ENCODE data around the gene DPP10.

DPP10 gene

GRCh38 chr2:115165529-115166109, 723.2 kb downstream of the DPP10 start:
- ChIA-PET CTCF (interaction anchor here (1.0 to 1.5 kb wide), 2 partner anchors 8 to 10 kb away, joined by 3 to 4 read pairs; no protein-coding TSS in a partner anchor), POLR2A (no interaction called here)
- TF ChIP-seq CTCF (IDR thresholded peaks at IDR 0.05; ENCODE audit: insufficient read depth, low read length, missing control alignments) = no peak
- DNase-seq (ENCODE audit: low read depth, low spot score) = no peak
- no peak overlapping the region for H3K4me3 ChIP-seq (ENCODE audit: low read depth, low read length)

GRCh38 chr2:115168457-115168856, 726.0 kb downstream of the DPP10 start:
- CTCF ChIA-PET = no interaction called here
- H3K4me3 ChIP-seq (ENCODE audit: low read depth, low read length) = no peak overlapping the region
- POLR2A ChIA-PET = no interaction called here
- DNase-seq (ENCODE audit: low read depth, low spot score) = no peak
- TF ChIP-seq CTCF (IDR thresholded peaks at IDR 0.05; ENCODE audit: insufficient read depth, low read length, missing control alignments) = no peak

GRCh38 chr2:115169814-115170213, 727.4 kb downstream of the DPP10 start:
- CTCF ChIA-PET = no interaction called here
- POLR2A ChIA-PET = no interaction called here
- no peak for DNase-seq (ENCODE audit: low read depth, low spot score)
- no peak for TF ChIP-seq CTCF (IDR thresholded peaks at IDR 0.05; ENCODE audit: insufficient read depth, low read length, missing control alignments)
- no peak overlapping the region for H3K4me3 ChIP-seq (ENCODE audit: low read depth, low read length)

GRCh38 chr2:115171751-115172150, 729.3 kb downstream of the DPP10 start:
- ChIA-PET POLR2A (no interaction called here), CTCF (no interaction called here)
- DNase-seq (ENCODE audit: low read depth, low spot score) = no peak
- H3K4me3 ChIP-seq (ENCODE audit: low read depth, low read length) = no peak overlapping the region
- TF ChIP-seq CTCF (IDR thresholded peaks at IDR 0.05; ENCODE audit: insufficient read depth, low read length, missing control alignments) = no peak

- no peak for DNase-seq (ENCODE audit: low read depth, low spot score)
- POLR2A ChIA-PET = no interaction called here
- H3K4me3 ChIP-seq (ENCODE audit: low read depth, low read length) = no peak overlapping the region
- TF ChIP-seq CTCF (IDR thresholded peaks at IDR 0.05; ENCODE audit: insufficient read depth, low read length, missing control alignments) = no peak
- CTCF ChIA-PET = no interaction called here
Observed at GRCh38 chr2:115174651-115175050, 732.2 kb downstream of the DPP10 start.

GRCh38 chr2:115183144-115183543, 740.7 kb downstream of the DPP10 start:
- ChIA-PET POLR2A (no interaction called here), CTCF (no interaction called here)
- DNase-seq (ENCODE audit: low read depth, low spot score) = no peak
- TF ChIP-seq CTCF (IDR thresholded peaks at IDR 0.05; ENCODE audit: insufficient read depth, low read length, missing control alignments) = no peak
- H3K4me3 ChIP-seq (ENCODE audit: low read depth, low read length) = no peak overlapping the region

All from AG04449 (cell line).